Endothelial cell (in vitro differentiated cells): Measurements from ENCODE around the gene MIF4GD. TPM values are rescaled to one million over a fixed set of nuclear protein-coding genes. Genes with fewer than 3 reads are reported as not detected.

Source experiments
- DNase-seq: peaks from one replicate; pipeline ENCODE4 v3.0.0; 2021; ENCODE audit warnings: low spot score
- H3K27ac Mint-ChIP-seq: one replicate; pipeline ENCODE4 v1.8.0; 2021; ENCODE audit warnings: mixed read lengths, inconsistent platforms; ENCODE audit not compliant: unreplicated experiment
- H3K27me3 Mint-ChIP-seq: one replicate; pipeline ENCODE4 v1.8.0; 2021; ENCODE audit warnings: mild to moderate bottlenecking, moderate library complexity, mixed read lengths, inconsistent platforms; ENCODE audit not compliant: unreplicated experiment
- H3K36me3 Mint-ChIP-seq: one replicate; pipeline ENCODE4 v1.8.0; 2021; ENCODE audit warnings: mild to moderate bottlenecking, low read depth, mixed read lengths, inconsistent platforms; ENCODE audit not compliant: unreplicated experiment
- H3K4me1 Mint-ChIP-seq: one replicate; pipeline ENCODE4 v1.8.0; 2021; ENCODE audit warnings: mild to moderate bottlenecking, mixed read lengths, inconsistent platforms; ENCODE audit not compliant: unreplicated experiment
- H3K4me3 Mint-ChIP-seq: one replicate; pipeline ENCODE4 v1.8.0; 2021; ENCODE audit warnings: mild to moderate bottlenecking, mixed read lengths, inconsistent platforms; ENCODE audit not compliant: unreplicated experiment
- H3K9me3 Mint-ChIP-seq: one replicate; pipeline ENCODE4 v1.8.0; 2021; ENCODE audit warnings: mixed read lengths, inconsistent platforms; ENCODE audit not compliant: unreplicated experiment
- total RNA-seq: library from RNA; stranded (reverse); fragmentation: NEBNext Ultra II Directional; extraction: Animal tissue kit (Norgen Biotek cat#: 25700); gene quantifications from one replicate; pipeline ENCODE4 v1.2.1, GENCODE V29; 2021; ENCODE audit not compliant: unreplicated experiment
- TF ChIP-seq, protein P1 (sequence below): fragments of 200-600 bp; sonication (generic); IDR thresholded peaks from one replicate; pipeline ENCODE4 v1.5.0; 2021; ENCODE audit warnings: antibody characterized with exemption; ENCODE audit not compliant: unreplicated experiment

MIF4GD gene
- total RNA-seq, 1 donor from 2014 or later = 15.7 TPM

DNA sequence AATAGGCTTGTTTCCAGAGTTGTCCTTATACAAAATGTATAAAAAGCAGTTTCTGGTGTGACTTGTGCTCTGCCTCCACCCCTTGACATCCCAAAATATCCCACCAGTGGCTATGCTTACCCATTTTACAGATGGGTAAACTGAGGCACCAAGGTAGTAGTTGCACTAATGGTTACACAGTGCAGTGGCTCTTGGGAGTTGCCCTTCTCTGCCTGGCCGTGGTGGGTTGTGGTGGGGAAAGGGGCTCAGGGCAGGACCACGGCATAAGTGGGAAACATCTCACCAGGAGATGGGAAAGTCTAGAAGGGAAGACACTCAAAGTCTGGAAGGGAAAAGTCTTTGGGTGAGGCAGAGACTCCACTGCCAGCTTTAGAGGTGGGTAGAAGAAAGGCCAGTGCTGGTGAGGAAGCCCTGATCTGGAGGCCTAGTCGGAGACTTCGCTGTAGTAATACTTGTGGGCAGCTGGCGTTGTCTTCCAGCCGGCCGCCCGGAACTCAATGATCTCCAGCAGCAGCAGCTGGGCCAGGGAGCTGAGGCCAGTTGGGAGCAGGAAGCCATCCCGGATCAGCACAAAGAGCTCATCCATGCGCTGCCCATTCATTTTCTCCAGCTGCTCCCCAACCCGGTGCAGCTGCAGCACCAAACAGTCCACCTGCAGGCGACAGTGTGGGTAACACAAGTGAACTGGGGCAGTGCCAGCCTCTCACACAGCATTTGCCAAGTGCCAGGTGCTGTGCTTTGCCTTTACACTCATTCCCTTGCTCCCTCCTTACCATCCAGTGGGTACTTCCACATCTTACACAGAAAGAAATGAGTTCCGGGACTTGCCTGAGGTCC is 4.5 kb downstream of the MIF4GD start:
- peak overlapping the region; percentile 51 for H3K4me3 Mint-ChIP-seq
- H3K27ac Mint-ChIP-seq = peak overlapping the region; percentile 96
- H3K36me3 Mint-ChIP-seq = peaks cover 8% of the 10 kb centered on the region
- TF ChIP-seq, protein P1, sequence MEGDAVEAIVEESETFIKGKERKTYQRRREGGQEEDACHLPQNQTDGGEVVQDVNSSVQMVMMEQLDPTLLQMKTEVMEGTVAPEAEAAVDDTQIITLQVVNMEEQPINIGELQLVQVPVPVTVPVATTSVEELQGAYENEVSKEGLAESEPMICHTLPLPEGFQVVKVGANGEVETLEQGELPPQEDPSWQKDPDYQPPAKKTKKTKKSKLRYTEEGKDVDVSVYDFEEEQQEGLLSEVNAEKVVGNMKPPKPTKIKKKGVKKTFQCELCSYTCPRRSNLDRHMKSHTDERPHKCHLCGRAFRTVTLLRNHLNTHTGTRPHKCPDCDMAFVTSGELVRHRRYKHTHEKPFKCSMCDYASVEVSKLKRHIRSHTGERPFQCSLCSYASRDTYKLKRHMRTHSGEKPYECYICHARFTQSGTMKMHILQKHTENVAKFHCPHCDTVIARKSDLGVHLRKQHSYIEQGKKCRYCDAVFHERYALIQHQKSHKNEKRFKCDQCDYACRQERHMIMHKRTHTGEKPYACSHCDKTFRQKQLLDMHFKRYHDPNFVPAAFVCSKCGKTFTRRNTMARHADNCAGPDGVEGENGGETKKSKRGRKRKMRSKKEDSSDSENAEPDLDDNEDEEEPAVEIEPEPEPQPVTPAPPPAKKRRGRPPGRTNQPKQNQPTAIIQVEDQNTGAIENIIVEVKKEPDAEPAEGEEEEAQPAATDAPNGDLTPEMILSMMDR = no peak
- DNase-seq = no peak
- H3K27me3 Mint-ChIP-seq = peaks cover 4% of the 10 kb centered on the region
- H3K9me3 Mint-ChIP-seq = no peaks in the 10 kb centered on the region
- H3K4me1 Mint-ChIP-seq = peaks cover 49% of the 10 kb centered on the region

DNA sequence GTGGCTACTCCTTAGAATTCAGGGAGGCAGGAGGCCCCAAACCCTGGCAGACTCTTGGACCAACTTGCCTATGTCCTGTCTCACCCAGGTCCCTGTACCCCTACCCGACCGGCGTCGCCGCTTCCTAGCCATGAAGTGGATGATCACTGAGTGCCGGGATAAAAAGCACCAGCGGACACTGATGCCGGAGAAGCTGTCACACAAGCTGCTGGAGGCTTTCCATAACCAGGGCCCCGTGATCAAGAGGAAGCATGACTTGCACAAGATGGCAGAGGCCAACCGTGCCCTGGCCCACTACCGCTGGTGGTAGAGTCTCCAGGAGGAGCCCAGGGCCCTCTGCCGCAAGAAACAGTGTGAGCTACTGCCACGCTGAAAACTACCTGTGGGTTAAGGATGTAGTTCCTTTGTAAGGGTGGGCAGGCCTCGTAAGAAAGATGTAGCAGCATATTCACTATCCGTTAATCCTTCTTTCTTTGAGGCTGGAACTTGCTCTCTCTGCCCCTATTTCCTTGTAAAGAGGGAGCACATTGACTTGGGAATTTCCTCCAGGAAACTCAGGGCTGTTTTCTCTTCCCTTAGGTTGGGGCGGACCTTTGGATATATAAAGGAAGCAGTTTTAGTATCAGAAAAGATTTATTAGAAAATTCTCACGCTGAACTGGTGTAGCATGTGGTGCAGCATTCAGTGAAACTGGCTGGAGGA is 5.3 kb downstream of the MIF4GD start:
- H3K27me3 Mint-ChIP-seq = peaks cover 7% of the 10 kb centered on the region
- H3K27ac Mint-ChIP-seq = peak overlapping the region; percentile 96
- peak overlapping the region; percentile 12 for H3K4me3 Mint-ChIP-seq
- no peaks in the 10 kb centered on the region for H3K9me3 Mint-ChIP-seq
- no peak for DNase-seq
- TF ChIP-seq, protein P1 = no peak
- H3K4me1 Mint-ChIP-seq = peaks cover 51% of the 10 kb centered on the region
- peaks cover 8% of the 10 kb centered on the region for H3K36me3 Mint-ChIP-seq

DNA sequence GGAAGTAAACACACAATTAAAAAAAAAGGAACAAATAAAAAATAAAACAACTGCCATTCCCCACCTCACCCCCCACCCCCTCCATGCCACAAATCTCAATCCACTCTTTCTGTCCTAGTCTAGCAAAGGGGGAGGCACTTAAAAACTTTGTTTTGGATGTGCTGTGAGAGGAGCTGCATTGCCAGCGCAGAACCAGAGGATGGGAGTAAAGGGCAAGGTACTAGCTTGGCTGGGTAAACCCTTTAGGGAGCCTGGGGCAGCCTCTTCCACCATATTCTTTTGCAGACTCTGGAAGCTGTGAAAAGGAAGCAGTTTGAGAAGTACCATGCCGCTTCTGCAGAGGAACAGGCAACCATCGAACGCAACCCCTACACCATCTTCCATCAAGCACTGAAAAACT is 8.0 kb downstream of the MIF4GD start:
- Mint-ChIP-seq H3K4me1 (peaks cover 54% of the 10 kb centered on the region), H3K36me3 (peaks cover 8% of the 10 kb centered on the region), H3K4me3 (peak overlapping the region; percentile 98), H3K9me3 (no peaks in the 10 kb centered on the region), H3K27ac (peak overlapping the region; percentile 99), H3K27me3 (peaks cover 15% of the 10 kb centered on the region)
- TF ChIP-seq, protein P1 = no peak
- no peak for DNase-seq

DNA sequence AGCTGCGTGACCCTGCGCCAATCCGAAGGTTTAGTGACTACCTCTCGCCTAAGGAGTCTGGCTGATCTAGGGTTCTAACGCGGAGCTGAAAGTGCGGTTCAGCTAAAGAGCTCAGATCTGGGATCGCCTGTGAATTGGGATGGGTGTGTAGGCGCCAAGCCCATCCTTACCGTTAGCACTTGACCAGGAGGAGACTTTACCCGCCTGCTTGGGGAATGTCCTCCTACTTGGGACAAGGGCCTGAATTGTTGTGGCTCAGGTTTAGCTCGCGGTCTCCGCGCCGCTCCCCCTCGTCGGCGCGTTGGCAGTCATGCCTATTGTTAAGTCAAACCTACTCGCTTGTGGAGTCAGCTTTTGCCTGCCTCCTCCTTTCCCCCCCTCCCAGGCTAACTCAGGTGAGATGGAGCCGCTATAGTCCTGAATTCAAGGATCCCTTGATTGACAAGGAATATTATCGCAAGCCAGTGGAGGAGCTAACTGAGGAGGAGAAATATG is 8.9 kb downstream of the MIF4GD start:
- Mint-ChIP-seq H3K27me3 (peaks cover 15% of the 10 kb centered on the region), H3K27ac (peak overlapping the region; percentile 99), H3K36me3 (peaks cover 8% of the 10 kb centered on the region), H3K4me3 (peak overlapping the region; percentile 98), H3K4me1 (peaks cover 54% of the 10 kb centered on the region), H3K9me3 (no peaks in the 10 kb centered on the region)
- TF ChIP-seq, protein P1 = no peak
- no peak for DNase-seq
